Endometrial microvascular endothelial cells (primary cell): ENCODE results near the gene PRDM5. TPM values are rescaled to one million over a fixed set of nuclear protein-coding genes. Genes with fewer than 3 reads are reported as not detected.
"Not testable (repeated sequence)": the region's sequence is repeated elsewhere in the genome, so short reads cannot be mapped to it uniquely, and the experiment has no call there.

Source experiments
- in situ Hi-C: cut with HindIII; loops from 2 replicates; pipeline ENCODE4 v1.10.0; 2017; ENCODE audit warnings: low sequenced_read_pairs, low pct_unique_long_range_greater_than_20kb; ENCODE audit errors: inconsistent ontology term
- total RNA-seq: library from RNA; depleted of rRNA; stranded (reverse); fragments of >200 nt; gene quantifications from one replicate; pipeline ENCODE4 v1.2.3, GENCODE V29; 2015; ENCODE audit errors: inconsistent ontology term

PRDM5 gene
- total RNA-seq, 1 donor from 2014 or later, result 5.9 TPM

GRCh38 chr4:120777459-120777858 is 145.1 kb downstream of the PRDM5 start:
- in situ Hi-C loops, result no loop called here

- in situ Hi-C loops, result no loop called here
These were observed 147.1 kb downstream of the PRDM5 start for GRCh38 chr4:120775431-120775830.

- in situ Hi-C loops, result no loop called here
These were observed 148.9 kb downstream of the PRDM5 start for GRCh38 chr4:120773641-120774040.

GRCh38 chr4:120771907-120772306 is 150.6 kb downstream of the PRDM5 start:
- in situ Hi-C loops, result no loop called here

- in situ Hi-C loops, result no loop called here
These were observed 151.6 kb downstream of the PRDM5 start for GRCh38 chr4:120770897-120771296.

GRCh38 chr4:120769227-120769626 is 153.3 kb downstream of the PRDM5 start:
- in situ Hi-C loops, result no loop called here

GRCh38 chr4:120765260-120765680 is 157.3 kb downstream of the PRDM5 start:
- in situ Hi-C loops, result no loop called here

GRCh38 chr4:120763650-120764049 is 158.9 kb downstream of the PRDM5 start:
- in situ Hi-C loops, result no loop called here

GRCh38 chr4:120761070-120761469 is 161.5 kb downstream of the PRDM5 start:
- in situ Hi-C loops, result no loop called here

- in situ Hi-C loops, result no loop called here
These were observed 162.5 kb downstream of the PRDM5 start for GRCh38 chr4:120760047-120760446.

GRCh38 chr4:120755864-120756263 is 166.7 kb downstream of the PRDM5 start:
- in situ Hi-C loops, result no loop called here

- in situ Hi-C loops, result no loop called here
These were observed 167.9 kb downstream of the PRDM5 start for GRCh38 chr4:120754590-120754989.

GRCh38 chr4:120753854-120754253 is 168.7 kb downstream of the PRDM5 start:
- in situ Hi-C loops, result no loop called here

GRCh38 chr4:120750152-120750525 is 172.4 kb downstream of the PRDM5 start:
- in situ Hi-C loops, result no loop called here

GRCh38 chr4:120749445-120750151 is 172.9 kb downstream of the PRDM5 start:
- in situ Hi-C loops, result no loop called here

GRCh38 chr4:120741636-120742035 is 180.9 kb downstream of the PRDM5 start:
- in situ Hi-C loops, result not testable (repeated sequence)

GRCh38 chr4:120736312-120736711 is 186.2 kb downstream of the PRDM5 start:
- in situ Hi-C loops, result no loop called here

- in situ Hi-C loops, result no loop called here
These were observed 188.6 kb downstream of the PRDM5 start for GRCh38 chr4:120733968-120734367.

GRCh38 chr4:120733054-120733453 is 189.5 kb downstream of the PRDM5 start:
- in situ Hi-C loops, result no loop called here

GRCh38 chr4:120731561-120731960 is 191.0 kb downstream of the PRDM5 start:
- in situ Hi-C loops, result no loop called here

GRCh38 chr4:120730777-120731320 is 191.7 kb downstream of the PRDM5 start:
- in situ Hi-C loops, result no loop called here
